HFF-Myc (cell line): Measurements from ENCODE around the gene MAPK13.
A peak's percentile ranks its signal among the peaks of the same experiment; 100 is the strongest.

Source experiments
- DNase-seq: peaks from one replicate; pipeline ENCODE4 v3.0.0-alpha.2; 2011; ENCODE audit warnings: low read depth; ENCODE audit errors: extremely low read depth
- H3K4me3 ChIP-seq: replicated peaks from 2 replicates; pipeline ENCODE4 v1.5.1; 2011; ENCODE audit warnings: low read depth, mild to moderate bottlenecking, control low read depth, low read length
- CTCF ChIP-seq: IDR thresholded peaks from 2 replicates; pipeline ENCODE4 v1.5.1; 2012; ENCODE audit warnings: mild to moderate bottlenecking, low read depth, low read length, control low read depth; ENCODE audit errors: missing control alignments

Gene MAPK13

DNA sequence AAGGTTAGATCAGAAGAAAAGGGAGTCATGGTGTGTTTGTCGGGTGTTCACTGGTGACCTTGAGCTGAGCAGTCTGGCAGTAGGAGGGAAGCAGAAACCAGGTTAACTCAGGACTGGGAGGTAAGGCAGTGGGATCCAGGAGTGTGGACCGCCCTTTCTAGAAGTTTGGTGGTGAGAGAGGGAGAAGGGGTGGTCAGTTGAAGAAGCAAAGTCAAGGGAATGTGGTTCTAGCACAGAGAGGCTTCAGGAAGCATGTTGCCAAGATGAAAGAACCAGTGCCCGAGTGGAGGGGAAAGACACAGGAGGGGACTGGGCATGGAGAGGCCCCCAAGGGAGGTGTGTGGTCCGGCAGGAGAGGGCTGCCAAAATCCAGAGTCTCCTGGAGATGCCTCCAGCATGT lies 3.6 kb downstream of the MAPK13 start:
- H3K4me3 ChIP-seq = no peak overlapping the region
- no peak for DNase-seq
- no peak for TF ChIP-seq CTCF

DNA sequence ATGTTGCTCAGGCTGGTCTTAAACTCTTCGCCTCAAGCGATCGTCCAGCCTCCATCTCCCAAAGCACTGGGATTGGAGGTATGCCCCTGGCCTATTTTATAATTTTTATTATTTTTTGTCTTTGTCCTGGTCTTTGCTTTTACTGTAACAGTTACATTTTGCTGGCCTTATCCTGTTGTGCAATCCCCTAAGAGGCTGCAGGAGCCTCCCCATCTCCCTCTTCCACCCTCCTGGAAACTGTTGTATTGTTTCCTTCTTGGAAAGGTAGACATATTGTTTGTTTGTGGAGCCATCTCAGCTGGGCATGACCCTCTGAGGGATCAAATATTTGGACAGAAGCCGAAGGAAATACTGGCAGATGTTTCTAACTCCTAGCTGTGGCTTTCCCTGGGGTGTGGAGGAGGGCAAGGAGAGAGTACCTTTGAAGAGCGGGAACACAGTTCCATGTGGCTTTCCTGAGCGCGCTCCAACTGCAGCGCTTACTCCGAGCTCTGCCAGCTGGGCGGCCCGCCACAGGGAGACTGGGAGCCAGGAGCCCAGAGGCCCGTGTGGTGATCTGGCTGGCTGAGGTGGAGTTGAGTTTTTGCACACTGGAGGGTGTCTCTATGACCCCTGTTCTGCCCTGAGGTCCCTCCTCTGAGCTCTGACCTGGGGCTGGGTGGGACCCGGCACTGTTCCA lies 4.9 kb downstream of the MAPK13 start:
- DNase-seq = no peak
- TF ChIP-seq CTCF = no peak
- no peak overlapping the region for H3K4me3 ChIP-seq

GRCh38 chr6:36136034-36136433 lies 5.7 kb downstream of the MAPK13 start:
- no peak for DNase-seq
- no peak for TF ChIP-seq CTCF

DNA sequence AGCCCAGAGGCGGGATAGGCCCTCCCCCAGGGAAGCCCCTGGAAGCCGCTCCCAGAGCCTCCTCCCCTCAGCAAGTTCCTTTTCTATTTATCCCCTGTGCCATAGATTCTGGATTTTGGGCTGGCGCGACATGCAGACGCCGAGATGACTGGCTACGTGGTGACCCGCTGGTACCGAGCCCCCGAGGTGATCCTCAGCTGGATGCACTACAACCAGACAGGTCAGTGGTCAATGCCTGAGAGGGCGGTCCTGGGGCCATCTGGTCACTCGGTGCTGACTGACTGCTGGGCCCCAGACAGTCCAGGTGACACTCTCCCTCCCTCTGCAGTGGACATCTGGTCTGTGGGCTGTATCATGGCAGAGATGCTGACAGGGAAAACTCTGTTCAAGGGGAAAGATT lies 6.2 kb downstream of the MAPK13 start:
- no peak overlapping the region for H3K4me3 ChIP-seq
- DNase-seq = no peak
- no peak for TF ChIP-seq CTCF

More at GRCh38 chr6:36136034-36136433, 5.7 kb downstream of the MAPK13 start:
- H3K4me3 ChIP-seq = no peak overlapping the region

DNA sequence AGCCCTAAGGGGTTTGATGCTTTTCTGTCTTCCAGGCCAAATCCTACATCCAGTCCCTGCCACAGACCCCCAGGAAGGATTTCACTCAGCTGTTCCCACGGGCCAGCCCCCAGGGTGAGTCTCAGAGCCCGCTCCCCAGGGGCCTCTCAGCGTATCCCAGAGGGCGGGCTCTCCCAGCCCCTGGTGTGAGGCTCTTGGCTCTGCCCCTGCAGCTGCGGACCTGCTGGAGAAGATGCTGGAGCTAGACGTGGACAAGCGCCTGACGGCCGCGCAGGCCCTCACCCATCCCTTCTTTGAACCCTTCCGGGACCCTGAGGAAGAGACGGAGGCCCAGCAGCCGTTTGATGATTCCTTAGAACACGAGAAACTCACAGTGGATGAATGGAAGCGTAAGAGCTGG lies 8.4 kb downstream of the MAPK13 start:
- DNase-seq = no peak
- no peak overlapping the region for H3K4me3 ChIP-seq
- no peak for TF ChIP-seq CTCF

DNA sequence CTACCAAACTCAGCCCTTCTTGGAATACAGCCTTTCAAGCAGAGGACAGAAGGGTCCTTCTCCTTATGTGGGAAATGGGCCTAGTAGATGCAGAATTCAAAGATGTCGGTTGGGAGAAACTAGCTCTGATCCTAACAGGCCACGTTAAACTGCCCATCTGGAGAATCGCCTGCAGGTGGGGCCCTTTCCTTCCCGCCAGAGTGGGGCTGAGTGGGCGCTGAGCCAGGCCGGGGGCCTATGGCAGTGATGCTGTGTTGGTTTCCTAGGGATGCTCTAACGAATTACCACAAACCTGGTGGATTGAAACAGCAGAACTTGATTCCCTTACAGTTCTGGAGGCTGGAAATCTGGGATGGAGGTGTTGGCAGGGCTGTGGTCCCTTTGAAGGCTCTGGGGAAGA lies 9.1 kb downstream of the MAPK13 start:
- no peak for DNase-seq
- H3K4me3 ChIP-seq = no peak overlapping the region
- peak; percentile 44 for TF ChIP-seq CTCF
